Panc1 (cell line): Measurements from ENCODE around the gene DCST1.

Experiments
- CTCF ChIP-seq: fragments of 450-650 bp; IDR thresholded peaks from 2 replicates; pipeline ENCODE4 v1.5.1; 2017; ENCODE audit warnings: mild to moderate bottlenecking
- POLR2AphosphoS5 ChIP-seq: IDR thresholded peaks from 2 replicates; pipeline ENCODE4 v1.6.1; 2012; ENCODE audit warnings: mild to moderate bottlenecking, low read depth, low read length, moderate library complexity
- REST ChIP-seq, 2 experiments: IDR thresholded peaks; 2 replicates each; pipeline ENCODE4 v1.6.1; 2011 to 2012; ENCODE audit warnings: low read depth in 2 of 2, control low read depth in 1 of 2, low read length in 1 of 2, mild to moderate bottlenecking in 1 of 2, moderate library complexity in 1 of 2; ENCODE audit not compliant: insufficient read depth in 1 of 2
- SIN3A ChIP-seq: IDR thresholded peaks from 2 replicates; pipeline ENCODE4 v1.6.1; 2012; ENCODE audit warnings: low read depth, mild to moderate bottlenecking, low read length, moderate library complexity, borderline replicate concordance; ENCODE audit not compliant: insufficient read depth
- TCF7L2 ChIP-seq: IDR thresholded peaks from 2 replicates; pipeline ENCODE4 v1.6.1; 2011; ENCODE audit warnings: mild to moderate bottlenecking, low read depth, low read length, inconsistent platforms

DNA sequence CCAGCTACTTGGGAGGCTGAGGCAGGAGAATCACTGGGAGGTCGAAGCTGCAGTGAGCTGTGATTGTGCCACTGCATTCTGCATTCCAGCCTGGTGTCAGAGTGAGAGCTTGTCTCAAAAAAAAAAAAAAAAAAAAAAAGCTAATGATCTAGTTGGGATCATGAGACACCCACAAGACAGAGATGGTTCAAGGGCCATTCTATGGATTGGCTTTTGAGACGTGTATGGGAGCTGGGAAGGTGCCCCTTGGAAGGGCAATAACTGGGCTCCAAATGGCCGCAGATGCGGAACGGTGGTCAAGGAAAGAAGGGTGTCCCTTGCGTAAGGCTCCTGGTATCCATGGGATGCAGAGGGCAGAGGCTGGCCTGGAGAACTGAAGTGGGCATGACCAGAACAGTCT, 10.7 kb downstream of the DCST1 start:
- TF ChIP-seq CTCF: no peak
- TF ChIP-seq POLR2AphosphoS5: no peak
- TF ChIP-seq REST (IDR thresholded peaks at IDR 0.05; ENCODE audit: insufficient read depth in 1 of 2, low read depth in 2 of 2, low read length in 1 of 2): no peak
- TF ChIP-seq SIN3A: no peak
- TF ChIP-seq TCF7L2: no peak
